ENCODE measurements around the gene IQCE.

IQCE gene

GRCh38 chr7:2651336-2651735 is 92.6 kb downstream of the IQCE start:
- no peak for DNase-seq

DNA sequence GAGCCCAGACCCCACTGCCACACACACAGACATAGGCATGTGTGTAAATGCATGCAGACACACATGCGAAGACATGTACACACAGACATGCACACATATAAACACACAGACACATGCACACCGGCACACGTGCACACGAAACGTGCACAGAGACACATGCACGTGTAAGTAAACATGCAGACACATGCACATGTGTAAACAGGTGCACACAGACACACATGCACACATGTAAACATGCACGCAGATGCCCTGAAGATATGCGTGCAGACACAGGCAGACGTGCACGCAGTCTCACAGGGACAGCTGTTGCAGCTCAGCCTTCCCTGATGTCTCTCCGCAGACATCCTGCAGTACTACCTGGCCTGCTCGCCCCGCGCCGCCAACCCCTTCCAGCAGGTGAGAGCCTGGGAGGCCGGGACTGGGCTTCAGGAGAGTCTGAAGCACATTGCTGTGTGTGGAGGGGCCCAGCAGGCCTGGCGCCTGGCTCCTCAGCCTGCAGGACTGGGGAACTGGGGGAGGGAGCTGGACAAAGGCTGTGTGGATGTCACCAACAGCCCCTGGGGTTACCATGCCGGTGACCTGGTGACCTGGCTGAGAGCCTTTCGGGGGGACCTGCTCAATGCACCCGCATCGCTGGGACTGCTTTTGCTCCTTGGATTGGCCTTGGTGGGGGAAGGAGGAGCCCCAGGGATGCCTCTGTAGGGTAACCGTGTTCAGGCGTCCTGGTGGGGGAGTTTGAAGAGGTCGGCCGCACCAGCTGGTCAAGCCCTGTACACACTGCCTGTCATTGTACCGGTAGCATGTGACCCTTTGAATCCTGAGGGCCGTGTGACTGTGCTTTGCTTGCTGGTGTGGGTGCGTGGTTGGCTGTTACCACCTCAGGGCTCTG is 93.3 kb downstream of the IQCE start:
- DNase-seq, result no peak

DNA sequence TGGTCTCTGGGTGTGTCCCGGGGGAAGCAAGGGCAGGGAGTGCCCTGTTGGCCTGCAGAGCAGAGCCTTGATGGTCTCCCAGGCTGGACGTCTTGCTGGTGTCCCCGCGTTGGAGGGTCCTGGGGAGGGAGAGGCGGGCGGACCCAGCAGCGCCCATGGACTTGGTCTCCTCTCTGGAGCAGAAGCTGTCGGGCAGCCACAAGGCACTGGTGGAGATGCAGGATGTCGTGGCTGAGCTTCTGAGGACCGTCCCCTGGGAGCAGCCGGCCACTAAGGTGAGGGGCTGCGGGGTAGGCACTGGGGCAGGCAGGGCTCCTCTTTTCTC is 93.9 kb downstream of the IQCE start:
- no peak for DNase-seq

DNA sequence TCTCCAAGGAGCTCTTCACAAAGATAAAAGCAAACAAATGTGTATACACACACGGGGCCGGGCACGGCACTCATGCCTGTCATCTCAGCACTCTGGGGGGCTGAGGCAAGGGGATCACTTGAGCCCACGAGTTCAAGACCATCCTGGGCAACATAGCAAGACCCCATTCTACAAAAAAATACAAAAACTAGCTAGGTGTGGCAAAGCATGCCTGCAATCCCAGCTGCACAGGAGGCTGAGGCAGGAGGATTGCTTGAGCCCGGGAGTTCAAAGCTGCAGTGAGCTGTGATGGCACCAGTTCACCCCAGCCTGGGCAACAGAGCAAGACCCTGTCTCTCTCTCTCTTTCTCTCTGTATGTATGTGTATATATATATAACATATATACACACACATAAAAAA is 95.3 kb downstream of the IQCE start:
- DNase-seq, result no peak

GRCh38 chr7:2655870-2656614 is 97.3 kb downstream of the IQCE start:
- no peak for DNase-seq

- no peak for DNase-seq
Observed at GRCh38 chr7:2657208-2657607, 98.4 kb downstream of the IQCE start.

GRCh38 chr7:2657920-2658671 is 99.3 kb downstream of the IQCE start:
- no peak for DNase-seq

- no peak for DNase-seq
Observed at GRCh38 chr7:2658941-2659340, 100.2 kb downstream of the IQCE start.

DNA sequence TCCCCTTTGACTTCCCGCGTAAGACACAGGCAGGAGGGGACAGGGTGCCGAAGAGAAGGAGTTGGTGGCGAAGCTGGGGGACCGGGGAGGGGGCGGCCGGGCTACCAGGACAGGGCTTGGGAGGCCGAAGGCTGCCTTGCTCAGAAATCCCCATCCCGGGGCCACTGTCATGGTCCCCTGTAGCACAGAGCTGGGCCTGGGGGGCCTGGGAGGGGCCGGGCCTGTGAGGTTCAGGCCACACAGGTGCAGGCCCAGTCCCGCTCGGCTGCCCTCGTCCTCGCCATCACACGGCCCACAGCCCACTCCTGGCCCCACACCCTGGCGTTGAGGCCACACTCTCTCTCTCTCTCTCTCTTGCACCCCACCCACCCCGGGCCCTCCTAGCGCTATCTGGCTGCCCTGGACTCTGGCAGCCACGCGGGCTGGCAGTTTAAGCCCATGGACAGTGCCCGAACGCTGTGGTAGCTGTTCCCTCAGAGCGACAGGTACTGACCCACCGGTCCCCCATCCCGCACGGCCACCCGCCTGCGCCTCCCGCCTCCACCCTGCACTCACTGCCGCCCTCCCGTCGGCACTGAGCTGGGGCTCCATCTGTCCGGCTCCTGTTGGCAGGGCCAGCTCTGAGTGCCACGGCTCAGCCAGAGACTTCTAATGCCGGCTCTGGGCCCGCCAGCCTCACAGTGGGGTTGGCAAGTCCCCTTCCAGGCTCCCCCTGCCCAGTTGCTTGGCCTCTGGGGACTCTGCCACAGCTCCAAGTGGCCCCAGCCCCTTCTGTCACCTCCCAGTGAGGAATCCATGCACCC is 101.0 kb downstream of the IQCE start:
- no peak for DNase-seq

GRCh38 chr7:2660359-2661095 is 101.7 kb downstream of the IQCE start:
- DNase-seq, result no peak

- DNase-seq, result no peak
Observed at GRCh38 chr7:2661096-2661449, 102.3 kb downstream of the IQCE start.

GRCh38 chr7:2661602-2662272 is 103.0 kb downstream of the IQCE start:
- DNase-seq, result no peak

DNA sequence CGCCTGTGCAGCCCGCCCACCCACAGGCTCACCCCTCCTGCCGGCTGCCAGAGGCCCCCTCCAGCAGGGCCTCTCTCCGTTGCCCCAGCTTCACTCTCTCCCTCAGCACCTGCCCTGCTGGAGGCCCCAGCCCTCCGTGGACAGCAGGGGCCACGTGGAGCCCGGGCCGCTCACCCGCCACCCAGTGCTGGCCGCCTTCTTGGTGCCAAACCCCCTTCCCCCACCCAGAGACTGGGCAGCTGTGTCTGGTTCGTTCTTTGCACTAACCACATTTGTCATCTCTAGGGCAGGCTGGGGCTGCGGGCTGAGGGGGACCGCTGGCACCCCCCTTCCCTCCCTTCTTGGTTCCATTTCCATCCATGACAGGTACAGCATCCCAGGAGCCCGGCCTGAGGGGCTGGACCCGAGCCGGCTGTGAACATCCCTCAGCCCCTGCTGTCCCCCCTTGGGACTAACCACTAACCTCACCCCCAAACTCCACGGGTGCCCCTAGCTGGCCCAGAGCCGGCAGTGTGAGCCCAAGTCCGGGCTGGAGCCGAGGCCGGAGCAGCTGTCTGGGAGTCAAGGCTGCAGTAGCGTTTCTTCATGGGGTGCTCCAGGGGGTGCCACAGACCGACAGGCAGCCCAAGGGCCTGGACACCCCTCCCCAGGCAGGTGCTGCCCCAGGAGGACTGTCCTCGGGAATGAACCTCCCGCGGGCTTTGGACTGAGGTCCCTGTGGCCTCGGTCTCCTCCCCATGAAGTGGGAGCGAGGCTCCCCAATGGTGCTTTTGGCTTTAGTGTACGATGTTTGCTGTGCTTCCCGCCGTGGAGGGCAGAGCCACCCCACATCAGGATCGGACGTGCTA is 103.7 kb downstream of the IQCE start:
- DNase-seq, result no peak

GRCh38 chr7:2663121-2663886 is 104.5 kb downstream of the IQCE start:
- no peak for DNase-seq

DNA sequence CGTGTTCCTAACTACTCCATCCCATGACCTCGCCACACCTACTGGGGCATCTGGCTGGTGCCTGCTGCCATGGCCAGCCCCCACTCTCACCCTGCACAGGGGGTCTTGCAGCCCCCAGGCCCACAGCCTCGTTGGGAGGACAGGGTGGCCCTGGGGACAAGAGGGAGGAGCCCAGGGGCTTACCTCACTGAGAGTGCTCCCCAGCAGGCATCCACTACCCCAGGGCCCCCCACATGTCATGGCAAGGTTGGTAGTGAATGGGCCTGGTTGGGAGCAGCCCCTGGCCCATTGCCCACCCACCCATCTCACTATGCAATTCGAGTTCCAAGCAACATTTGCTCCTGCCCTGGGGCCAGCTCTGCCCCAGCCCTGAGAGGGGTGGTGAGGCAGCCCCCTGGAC is 105.2 kb downstream of the IQCE start:
- DNase-seq, result no peak
